Measurements from ENCODE around the gene FAM72C.
"Not testable (repeated sequence)": the region's sequence is repeated elsewhere in the genome, so short reads cannot be mapped to it uniquely, and the experiment has no call there.

DNA sequence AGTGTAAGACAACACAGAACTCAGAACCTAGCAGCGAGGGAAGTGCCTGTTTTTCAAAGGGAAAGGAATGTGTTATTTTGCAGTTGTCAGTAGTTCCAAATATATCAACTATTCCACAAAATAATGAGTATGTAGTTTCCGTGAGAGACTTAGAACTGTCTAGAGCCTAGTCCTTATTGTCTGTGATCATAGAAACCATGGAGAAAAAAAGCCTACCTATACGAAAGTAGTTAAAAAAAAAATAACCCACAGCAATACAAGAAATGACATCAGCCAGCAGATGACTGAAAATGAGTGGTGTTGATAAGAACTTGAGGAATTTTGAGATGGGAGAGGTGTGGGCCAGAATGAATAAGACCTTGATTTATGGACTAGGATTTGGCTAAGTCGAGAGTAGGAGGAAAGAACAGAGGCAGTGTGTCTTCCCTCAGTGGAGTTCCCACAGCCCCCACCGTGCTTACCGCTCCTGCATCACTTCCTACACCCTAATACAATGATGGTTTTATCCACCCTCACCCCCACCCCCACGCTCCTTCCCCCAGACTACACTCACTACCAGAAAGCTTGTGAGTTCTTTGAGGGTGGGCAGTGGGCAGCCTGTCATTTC, 21.6 kb upstream of the FAM72C start:
- not testable (repeated sequence) for TF ChIP-seq HDAC6 (IDR thresholded peaks at IDR 0.05; ENCODE audit: low read depth, low read length); YY1 (IDR thresholded peaks at IDR 0.05; ENCODE audit: low read depth, low read length); POLR2A (IDR thresholded peaks at IDR 0.05; ENCODE audit: control extremely low read depth in 1 of 2, low read depth in 2 of 2, low read length in 2 of 2); EGR1 (IDR thresholded peaks at IDR 0.05; ENCODE audit: borderline replicate concordance, low read depth, low read length); ZNF274 (IDR thresholded peaks at IDR 0.05; ENCODE audit: borderline replicate concordance, extremely low read depth, low read length)
- TF ChIP-seq, protein P1, sequence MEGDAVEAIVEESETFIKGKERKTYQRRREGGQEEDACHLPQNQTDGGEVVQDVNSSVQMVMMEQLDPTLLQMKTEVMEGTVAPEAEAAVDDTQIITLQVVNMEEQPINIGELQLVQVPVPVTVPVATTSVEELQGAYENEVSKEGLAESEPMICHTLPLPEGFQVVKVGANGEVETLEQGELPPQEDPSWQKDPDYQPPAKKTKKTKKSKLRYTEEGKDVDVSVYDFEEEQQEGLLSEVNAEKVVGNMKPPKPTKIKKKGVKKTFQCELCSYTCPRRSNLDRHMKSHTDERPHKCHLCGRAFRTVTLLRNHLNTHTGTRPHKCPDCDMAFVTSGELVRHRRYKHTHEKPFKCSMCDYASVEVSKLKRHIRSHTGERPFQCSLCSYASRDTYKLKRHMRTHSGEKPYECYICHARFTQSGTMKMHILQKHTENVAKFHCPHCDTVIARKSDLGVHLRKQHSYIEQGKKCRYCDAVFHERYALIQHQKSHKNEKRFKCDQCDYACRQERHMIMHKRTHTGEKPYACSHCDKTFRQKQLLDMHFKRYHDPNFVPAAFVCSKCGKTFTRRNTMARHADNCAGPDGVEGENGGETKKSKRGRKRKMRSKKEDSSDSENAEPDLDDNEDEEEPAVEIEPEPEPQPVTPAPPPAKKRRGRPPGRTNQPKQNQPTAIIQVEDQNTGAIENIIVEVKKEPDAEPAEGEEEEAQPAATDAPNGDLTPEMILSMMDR (IDR thresholded peaks at IDR 0.05; ENCODE audit: control extremely low read depth in 1 of 3, insufficient read depth in 1 of 3, low read depth in 1 of 3, low read length in 3 of 3), result not testable (repeated sequence)
